Measurements from ENCODE around the gene CRHR1. TPM values are rescaled to one million over a fixed set of nuclear protein-coding genes. Genes with fewer than 3 reads are reported as not detected.

Gene CRHR1
- total RNA-seq, 4 donors from 2014 or later, result not detected

DNA sequence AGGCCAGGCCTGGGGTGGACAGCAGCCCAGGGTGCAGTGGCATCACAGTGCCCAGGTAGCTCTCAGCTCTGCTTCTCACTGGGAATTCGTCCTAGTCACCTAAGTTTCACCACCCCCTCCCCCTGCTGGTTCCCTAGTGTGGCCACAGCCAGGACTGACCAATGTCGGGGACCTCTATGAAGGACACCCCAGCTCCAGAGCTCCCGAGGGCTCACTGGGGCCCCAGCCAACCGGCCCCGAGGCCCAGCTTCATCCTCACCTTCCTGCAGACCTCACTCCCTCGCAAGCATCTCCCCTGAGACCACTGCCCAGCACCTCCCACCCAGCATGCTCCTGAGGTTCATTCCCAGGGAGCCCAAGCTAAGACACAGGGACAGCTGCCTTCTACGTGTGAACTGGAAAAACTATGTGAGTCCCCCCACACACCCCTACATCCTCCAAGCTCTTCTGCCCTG lies 65.4 kb downstream of the CRHR1 start:
- Histone ChIP-seq H3K27ac (no peak overlapping the region), H3K4me3 (replicated peaks in 1 of 3) (no peak overlapping the region), H3K36me3 (no peaks in the 10 kb centered on the region), H3K9me3 (no peaks in the 10 kb centered on the region), H3K4me1 (no peaks in the 10 kb centered on the region), H3K27me3 (no peaks in the 10 kb centered on the region)
- no peak for DNase-seq
- no peak for TF ChIP-seq POLR2A (IDR thresholded peaks at IDR 0.05)
- TF ChIP-seq, protein P1, sequence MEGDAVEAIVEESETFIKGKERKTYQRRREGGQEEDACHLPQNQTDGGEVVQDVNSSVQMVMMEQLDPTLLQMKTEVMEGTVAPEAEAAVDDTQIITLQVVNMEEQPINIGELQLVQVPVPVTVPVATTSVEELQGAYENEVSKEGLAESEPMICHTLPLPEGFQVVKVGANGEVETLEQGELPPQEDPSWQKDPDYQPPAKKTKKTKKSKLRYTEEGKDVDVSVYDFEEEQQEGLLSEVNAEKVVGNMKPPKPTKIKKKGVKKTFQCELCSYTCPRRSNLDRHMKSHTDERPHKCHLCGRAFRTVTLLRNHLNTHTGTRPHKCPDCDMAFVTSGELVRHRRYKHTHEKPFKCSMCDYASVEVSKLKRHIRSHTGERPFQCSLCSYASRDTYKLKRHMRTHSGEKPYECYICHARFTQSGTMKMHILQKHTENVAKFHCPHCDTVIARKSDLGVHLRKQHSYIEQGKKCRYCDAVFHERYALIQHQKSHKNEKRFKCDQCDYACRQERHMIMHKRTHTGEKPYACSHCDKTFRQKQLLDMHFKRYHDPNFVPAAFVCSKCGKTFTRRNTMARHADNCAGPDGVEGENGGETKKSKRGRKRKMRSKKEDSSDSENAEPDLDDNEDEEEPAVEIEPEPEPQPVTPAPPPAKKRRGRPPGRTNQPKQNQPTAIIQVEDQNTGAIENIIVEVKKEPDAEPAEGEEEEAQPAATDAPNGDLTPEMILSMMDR (IDR thresholded peaks at IDR 0.05), result no peak
- intact Hi-C loops (cut with DNase I), result loop anchor here (10.0 kb wide), 1 partner anchor 635 kb away; no protein-coding TSS in a partner anchor
- WGBS, 2 donors, result 80 to 84% methylated on average over 5 to 7 of the region's 7 CpGs

DNA sequence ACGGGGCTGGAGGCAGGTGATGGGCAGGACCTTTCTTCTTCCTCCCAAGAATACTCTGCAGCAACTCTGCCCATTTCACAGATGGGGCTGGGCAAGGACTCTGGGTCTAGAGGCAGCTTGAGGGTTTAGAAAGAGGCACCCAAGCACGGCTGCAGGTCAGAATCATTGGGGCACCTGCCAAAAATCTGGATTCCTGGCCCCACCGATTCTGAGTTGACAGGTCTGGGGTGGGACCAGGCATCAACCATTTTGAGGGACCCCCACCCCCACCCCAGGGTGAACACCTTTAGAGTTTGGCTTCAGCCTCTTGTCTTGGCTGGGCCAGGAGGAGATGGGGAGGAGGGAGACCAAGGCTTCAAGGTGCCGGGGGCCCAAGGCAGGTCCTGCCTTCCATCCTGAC lies 65.9 kb downstream of the CRHR1 start:
- intact Hi-C loops (cut with DNase I), result no loop called here
- H3K4me1 ChIP-seq, result no peaks in the 10 kb centered on the region
- WGBS, 2 donors, result 82 to 87% methylated on average over 4 of the region's 4 CpGs

DNA sequence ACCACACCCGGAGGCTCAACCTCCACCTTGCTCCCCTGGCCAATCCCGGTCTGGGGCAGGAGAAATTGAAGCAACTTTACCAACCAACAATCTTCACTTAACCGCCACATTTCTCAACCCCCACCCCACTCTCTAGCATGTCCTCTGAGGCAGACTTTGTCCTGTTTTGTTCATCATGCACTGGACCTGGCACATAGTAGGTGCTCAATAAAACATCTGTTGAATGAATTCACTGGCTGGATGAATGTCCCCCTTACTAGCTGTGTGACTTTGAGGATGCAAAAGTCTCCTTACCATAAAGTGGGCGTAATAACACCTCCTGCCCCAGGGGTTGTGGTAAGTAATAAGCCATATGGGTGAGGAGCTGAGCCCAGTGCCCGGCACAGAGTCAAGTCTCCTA lies 66.3 kb downstream of the CRHR1 start:
- intact Hi-C loops (cut with DNase I), result no loop called here
- TF ChIP-seq, protein P1 (IDR thresholded peaks at IDR 0.05), result no peak
- no peak for TF ChIP-seq POLR2A (IDR thresholded peaks at IDR 0.05)
- 85 to 92% methylated on average over 4 to 5 of the region's 5 CpGs for WGBS, 2 donors
- Histone ChIP-seq H3K4me1 (no peaks in the 10 kb centered on the region), H3K27me3 (no peaks in the 10 kb centered on the region), H3K9me3 (no peaks in the 10 kb centered on the region), H3K27ac (no peak overlapping the region), H3K36me3 (no peaks in the 10 kb centered on the region), H3K4me3 (replicated peaks in 1 of 3) (no peak overlapping the region)
- DNase-seq, result no peak

More for the DNA sequence above, 65.9 kb downstream of the CRHR1 start:
- Histone ChIP-seq H3K27ac (no peak overlapping the region), H3K9me3 (no peaks in the 10 kb centered on the region), H3K27me3 (no peaks in the 10 kb centered on the region), H3K36me3 (no peaks in the 10 kb centered on the region), H3K4me3 (replicated peaks in 1 of 3) (no peak overlapping the region)
- TF ChIP-seq, protein P1 (IDR thresholded peaks at IDR 0.05), result no peak
- no peak for TF ChIP-seq POLR2A (IDR thresholded peaks at IDR 0.05)
- DNase-seq, result no peak

DNA sequence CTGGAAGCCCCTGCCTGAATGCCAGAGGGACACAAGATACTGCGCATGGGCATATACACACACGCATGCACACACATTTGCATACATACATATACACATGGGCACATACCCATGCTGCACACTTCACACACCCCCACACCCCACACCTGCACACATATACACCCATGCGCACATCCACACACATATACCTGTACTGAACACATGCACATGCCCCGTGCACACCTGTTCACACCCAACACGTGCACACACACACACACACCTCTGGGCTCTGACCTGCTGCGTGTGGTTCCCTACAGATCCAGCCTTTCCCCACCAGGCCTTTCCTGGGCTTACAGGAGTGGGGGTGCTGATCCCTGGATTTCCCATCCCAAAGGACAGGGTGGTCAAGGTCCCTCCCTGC lies 66.9 kb downstream of the CRHR1 start:
- Histone ChIP-seq H3K4me1 (no peaks in the 10 kb centered on the region), H3K9me3 (no peaks in the 10 kb centered on the region), H3K27me3 (no peaks in the 10 kb centered on the region), H3K36me3 (no peaks in the 10 kb centered on the region), H3K4me3 (replicated peaks in 1 of 3) (no peak overlapping the region), H3K27ac (no peak overlapping the region)
- TF ChIP-seq POLR2A (IDR thresholded peaks at IDR 0.05), result no peak
- TF ChIP-seq, protein P1 (IDR thresholded peaks at IDR 0.05), result no peak
- DNase-seq, result no peak
- 82 to 98% methylated on average over 6 of the region's 6 CpGs for WGBS, 2 donors
- intact Hi-C loops (cut with DNase I), result no loop called here

DNA sequence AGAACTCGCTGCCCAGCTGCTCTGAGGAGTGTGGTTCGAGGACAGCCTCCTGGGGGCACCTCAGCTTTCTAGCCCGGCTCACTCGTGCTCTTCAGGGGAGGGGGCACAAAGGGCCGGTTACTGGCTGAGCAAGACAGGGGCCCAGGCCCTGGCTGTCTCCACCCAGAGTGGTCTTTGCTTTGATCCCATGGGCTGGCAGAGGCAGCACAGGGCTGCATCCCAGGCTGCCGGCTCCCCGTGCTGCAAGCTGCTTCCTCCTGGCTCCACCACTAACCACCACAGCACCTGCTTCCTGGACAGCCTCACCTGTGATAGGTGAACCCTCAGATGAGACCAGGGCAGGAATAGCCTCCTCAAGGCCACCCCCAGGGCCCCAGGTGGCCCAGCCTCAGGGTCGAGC lies 67.3 kb downstream of the CRHR1 start:
- intact Hi-C loops (cut with DNase I), result no loop called here
- Histone ChIP-seq H3K4me3 (replicated peaks in 1 of 3) (no peak overlapping the region), H3K27me3 (no peaks in the 10 kb centered on the region), H3K9me3 (no peaks in the 10 kb centered on the region), H3K4me1 (no peaks in the 10 kb centered on the region), H3K36me3 (no peaks in the 10 kb centered on the region), H3K27ac (no peak overlapping the region)
- DNase-seq, result no peak
- no peak for TF ChIP-seq POLR2A (IDR thresholded peaks at IDR 0.05)
- TF ChIP-seq, protein P1 (IDR thresholded peaks at IDR 0.05), result no peak
- WGBS, 2 donors, result 38 to 47% methylated on average over 2 to 4 of the region's 8 CpGs

Data from thyroid gland (tissue), 4 donors.